ENCODE results near the gene USP32. TPM values are rescaled to one million over a fixed set of nuclear protein-coding genes. Genes with fewer than 3 reads are reported as not detected.

USP32 gene
- total RNA-seq, 2 donors from 2014 or later: 27.5 to 34.2 TPM

- no peak overlapping the region for H3K27ac Mint-ChIP-seq
- no peak overlapping the region for H3K4me3 Mint-ChIP-seq
- peaks cover 16% of the 10 kb centered on the region for H3K4me1 Mint-ChIP-seq
- no peak for DNase-seq
- peaks cover 2% of the 10 kb centered on the region for H3K36me3 Mint-ChIP-seq (ENCODE audit: low read depth)
- no peak for ATAC-seq
- no peaks in the 10 kb centered on the region for H3K9me3 ChIP-seq (ENCODE audit: control insufficient read depth, low read length, poor library complexity, severe bottlenecking)
- H3K27me3 Mint-ChIP-seq: no peaks in the 10 kb centered on the region
Observed at GRCh38 chr17:60171753-60172079, 220.2 kb downstream of the USP32 start.

GRCh38 chr17:60170835-60171752, 220.8 kb downstream of the USP32 start:
- no peak for ATAC-seq
- H3K36me3 Mint-ChIP-seq (ENCODE audit: low read depth): peaks cover 2% of the 10 kb centered on the region

GRCh38 chr17:60169921-60170817, 221.8 kb downstream of the USP32 start:
- no peak overlapping the region for H3K4me3 Mint-ChIP-seq
- peak; percentile 64 for ATAC-seq
- no peak for DNase-seq
- peaks cover 25% of the 10 kb centered on the region for H3K4me1 Mint-ChIP-seq
- H3K36me3 Mint-ChIP-seq (ENCODE audit: low read depth): peaks cover 2% of the 10 kb centered on the region
- no peaks in the 10 kb centered on the region for H3K27me3 Mint-ChIP-seq
- peak overlapping the region; percentile 0 for H3K27ac Mint-ChIP-seq
- H3K9me3 ChIP-seq (ENCODE audit: control insufficient read depth, low read length, poor library complexity, severe bottlenecking): no peaks in the 10 kb centered on the region

More at GRCh38 chr17:60170835-60171752, 220.8 kb downstream of the USP32 start:
- Mint-ChIP-seq H3K4me1 (peaks cover 18% of the 10 kb centered on the region), H3K27ac (peak overlapping the region; percentile 0), H3K4me3 (no peak overlapping the region), H3K27me3 (no peaks in the 10 kb centered on the region)
- H3K9me3 ChIP-seq (ENCODE audit: control insufficient read depth, low read length, poor library complexity, severe bottlenecking): no peaks in the 10 kb centered on the region
- DNase-seq: no peak

- ATAC-seq (no peak), DNase-seq (no peak)
- H3K27ac Mint-ChIP-seq: no peak overlapping the region
- H3K36me3 Mint-ChIP-seq (ENCODE audit: low read depth): peaks cover 2% of the 10 kb centered on the region
- no peak overlapping the region for H3K4me3 Mint-ChIP-seq
- no peaks in the 10 kb centered on the region for H3K27me3 Mint-ChIP-seq
- H3K4me1 Mint-ChIP-seq: peaks cover 28% of the 10 kb centered on the region
- H3K9me3 ChIP-seq (ENCODE audit: control insufficient read depth, low read length, poor library complexity, severe bottlenecking): no peaks in the 10 kb centered on the region
Observed at GRCh38 chr17:60168654-60169053, 223.3 kb downstream of the USP32 start.

- Mint-ChIP-seq H3K27ac (no peak overlapping the region), H3K4me3 (no peak overlapping the region), H3K27me3 (peaks cover 2% of the 10 kb centered on the region)
Observed at GRCh38 chr17:60167065-60167741, 224.7 kb downstream of the USP32 start.

GRCh38 chr17:60165971-60166370, 226.0 kb downstream of the USP32 start:
- Mint-ChIP-seq H3K36me3 (ENCODE audit: low read depth) (peaks cover 2% of the 10 kb centered on the region), H3K27ac (peak overlapping the region; percentile 74), H3K27me3 (peaks cover 8% of the 10 kb centered on the region), H3K4me1 (peaks cover 22% of the 10 kb centered on the region), H3K4me3 (no peak overlapping the region)
- no peaks in the 10 kb centered on the region for H3K9me3 ChIP-seq (ENCODE audit: control insufficient read depth, low read length, poor library complexity, severe bottlenecking)
- no peak for DNase-seq
- ATAC-seq: peak; percentile 82

More at GRCh38 chr17:60167065-60167741, 224.7 kb downstream of the USP32 start:
- DNase-seq (no peak), ATAC-seq (no peak)
- peaks cover 24% of the 10 kb centered on the region for H3K4me1 Mint-ChIP-seq
- H3K9me3 ChIP-seq (ENCODE audit: control insufficient read depth, low read length, poor library complexity, severe bottlenecking): no peaks in the 10 kb centered on the region
- H3K36me3 Mint-ChIP-seq (ENCODE audit: low read depth): peaks cover 2% of the 10 kb centered on the region

GRCh38 chr17:60165223-60165622, 226.7 kb downstream of the USP32 start:
- Mint-ChIP-seq H3K4me3 (no peak overlapping the region), H3K27ac (peak overlapping the region; percentile 74), H3K27me3 (peaks cover 15% of the 10 kb centered on the region), H3K4me1 (peaks cover 19% of the 10 kb centered on the region), H3K36me3 (ENCODE audit: low read depth) (peaks cover 2% of the 10 kb centered on the region)
- ATAC-seq (no peak), DNase-seq (no peak)
- no peaks in the 10 kb centered on the region for H3K9me3 ChIP-seq (ENCODE audit: control insufficient read depth, low read length, poor library complexity, severe bottlenecking)

GRCh38 chr17:60164697-60165096, 227.2 kb downstream of the USP32 start:
- ATAC-seq (no peak), DNase-seq (no peak)
- peaks cover 2% of the 10 kb centered on the region for H3K36me3 Mint-ChIP-seq (ENCODE audit: low read depth)
- peaks cover 20% of the 10 kb centered on the region for H3K4me1 Mint-ChIP-seq
- no peaks in the 10 kb centered on the region for H3K9me3 ChIP-seq (ENCODE audit: control insufficient read depth, low read length, poor library complexity, severe bottlenecking)
- H3K27me3 Mint-ChIP-seq: peaks cover 21% of the 10 kb centered on the region
- no peak overlapping the region for H3K27ac Mint-ChIP-seq
- no peak overlapping the region for H3K4me3 Mint-ChIP-seq

- peaks cover 23% of the 10 kb centered on the region for H3K27me3 Mint-ChIP-seq
- H3K36me3 Mint-ChIP-seq (ENCODE audit: low read depth): peaks cover 2% of the 10 kb centered on the region
- DNase-seq (no peak), ATAC-seq (no peak)
- no peak overlapping the region for H3K27ac Mint-ChIP-seq
- no peak overlapping the region for H3K4me3 Mint-ChIP-seq
- no peaks in the 10 kb centered on the region for H3K9me3 ChIP-seq (ENCODE audit: control insufficient read depth, low read length, poor library complexity, severe bottlenecking)
- H3K4me1 Mint-ChIP-seq: peaks cover 20% of the 10 kb centered on the region
Observed at GRCh38 chr17:60164164-60164563, 227.8 kb downstream of the USP32 start.

- H3K27ac Mint-ChIP-seq: no peak overlapping the region
- peaks cover 2% of the 10 kb centered on the region for H3K36me3 Mint-ChIP-seq (ENCODE audit: low read depth)
- ATAC-seq: no peak
- H3K9me3 ChIP-seq (ENCODE audit: control insufficient read depth, low read length, poor library complexity, severe bottlenecking): no peaks in the 10 kb centered on the region
- DNase-seq: no peak
- H3K27me3 Mint-ChIP-seq: peaks cover 26% of the 10 kb centered on the region
- H3K4me1 Mint-ChIP-seq: peaks cover 20% of the 10 kb centered on the region
- no peak overlapping the region for H3K4me3 Mint-ChIP-seq
Observed at GRCh38 chr17:60163108-60163784, 228.7 kb downstream of the USP32 start.

- no peaks in the 10 kb centered on the region for H3K9me3 ChIP-seq (ENCODE audit: control insufficient read depth, low read length, poor library complexity, severe bottlenecking)
- Mint-ChIP-seq H3K4me1 (peaks cover 18% of the 10 kb centered on the region), H3K27ac (peak overlapping the region; percentile 47), H3K4me3 (no peak overlapping the region), H3K27me3 (peaks cover 30% of the 10 kb centered on the region), H3K36me3 (ENCODE audit: low read depth) (no peaks in the 10 kb centered on the region)
- ATAC-seq: peak; percentile 36
- DNase-seq: no peak
Observed at GRCh38 chr17:60161598-60162330, 230.2 kb downstream of the USP32 start.

All from T-helper 17 cell (primary cell).